Mononuclear cell (primary cell): ENCODE results near the gene SLC22A7. TPM values are rescaled to one million over a fixed set of nuclear protein-coding genes. Genes with fewer than 3 reads are reported as not detected.

ENCODE experiments used
- H3K27me3 ChIP-seq: 2 replicates; pipeline ENCODE4 v1.6.0; 2011; ENCODE audit warnings: low read length, control low read depth; ENCODE audit not compliant: insufficient read depth
- H3K4me1 ChIP-seq: 2 replicates; pipeline ENCODE4 v1.5.1; 2011; ENCODE audit warnings: mild to moderate bottlenecking, low read length, control low read depth; ENCODE audit not compliant: insufficient read depth
- H3K4me3 ChIP-seq: 2 replicates; pipeline ENCODE4 v1.5.1; 2011; ENCODE audit warnings: mild to moderate bottlenecking, low read length, moderate library complexity
- H3K9me3 ChIP-seq: 2 replicates; pipeline ENCODE4 v1.5.1; 2011; ENCODE audit warnings: low read depth, mild to moderate bottlenecking, control low read depth, low read length
- total RNA-seq: library from RNA; depleted of rRNA; stranded (reverse); fragments of >200 nt; gene quantifications from one replicate; pipeline ENCODE4 v1.2.3, GENCODE V29; 2012

Gene SLC22A7
- total RNA-seq, 1 donor, result not detected

- no peak overlapping the region for H3K4me3 ChIP-seq
- no peaks in the 10 kb centered on the region for H3K4me1 ChIP-seq
- no peaks in the 10 kb centered on the region for H3K27me3 ChIP-seq
- no peaks in the 10 kb centered on the region for H3K9me3 ChIP-seq
Measured at GRCh38 chr6:43261198-43261597, 36.9 kb upstream of the SLC22A7 start.

DNA sequence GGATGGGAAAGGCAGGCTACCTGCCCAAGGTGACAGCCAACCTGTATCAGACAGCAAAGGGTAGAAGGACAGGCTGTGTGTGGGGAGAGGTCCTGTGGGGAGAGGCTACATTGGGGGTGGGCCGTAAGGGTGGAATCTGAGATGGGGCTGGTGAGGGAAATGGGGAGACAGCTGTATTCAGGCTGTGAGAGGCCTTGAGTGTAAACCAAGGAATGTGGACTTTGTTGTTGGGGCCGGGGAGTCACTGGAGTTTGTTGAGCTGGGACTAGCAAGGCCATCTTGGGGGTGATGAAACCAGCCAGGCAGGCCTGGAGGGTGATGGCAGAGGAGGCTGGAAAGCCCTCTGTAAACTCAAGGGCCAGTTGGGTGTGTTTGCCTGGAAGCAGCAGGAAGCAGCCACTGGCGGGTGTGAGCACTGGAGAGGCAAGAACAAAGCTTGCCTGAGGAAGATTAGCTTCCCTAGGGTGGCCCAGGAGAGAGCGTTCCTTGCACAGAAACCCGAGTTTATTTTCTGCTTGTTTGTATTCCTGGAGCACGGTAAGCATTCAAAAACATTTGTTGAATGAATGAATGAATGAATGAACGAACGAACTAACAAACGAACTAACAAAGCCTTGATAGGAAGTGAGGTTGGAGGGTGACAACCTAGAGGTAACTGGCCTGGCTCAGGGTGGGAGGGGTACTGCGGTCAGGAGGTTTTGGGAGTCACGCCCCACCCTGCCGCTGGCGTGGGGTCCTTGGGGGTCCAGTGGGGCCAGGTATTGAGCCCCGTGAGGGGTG lies 35.9 kb upstream of the SLC22A7 start:
- Histone ChIP-seq H3K9me3 (no peaks in the 10 kb centered on the region), H3K4me1 (no peaks in the 10 kb centered on the region)

GRCh38 chr6:43262780-43263313 lies 35.2 kb upstream of the SLC22A7 start:
- no peak overlapping the region for H3K4me3 ChIP-seq
- no peaks in the 10 kb centered on the region for H3K27me3 ChIP-seq
- no peaks in the 10 kb centered on the region for H3K4me1 ChIP-seq

More for the DNA sequence above, 35.9 kb upstream of the SLC22A7 start:
- Histone ChIP-seq H3K4me3 (no peak overlapping the region), H3K27me3 (no peaks in the 10 kb centered on the region)

GRCh38 chr6:43263314-43264178 lies 34.5 kb upstream of the SLC22A7 start:
- H3K4me3 ChIP-seq, result no peak overlapping the region
- H3K27me3 ChIP-seq, result no peaks in the 10 kb centered on the region
- no peaks in the 10 kb centered on the region for H3K9me3 ChIP-seq
- no peaks in the 10 kb centered on the region for H3K4me1 ChIP-seq

More at GRCh38 chr6:43262780-43263313, 35.2 kb upstream of the SLC22A7 start:
- no peaks in the 10 kb centered on the region for H3K9me3 ChIP-seq

DNA sequence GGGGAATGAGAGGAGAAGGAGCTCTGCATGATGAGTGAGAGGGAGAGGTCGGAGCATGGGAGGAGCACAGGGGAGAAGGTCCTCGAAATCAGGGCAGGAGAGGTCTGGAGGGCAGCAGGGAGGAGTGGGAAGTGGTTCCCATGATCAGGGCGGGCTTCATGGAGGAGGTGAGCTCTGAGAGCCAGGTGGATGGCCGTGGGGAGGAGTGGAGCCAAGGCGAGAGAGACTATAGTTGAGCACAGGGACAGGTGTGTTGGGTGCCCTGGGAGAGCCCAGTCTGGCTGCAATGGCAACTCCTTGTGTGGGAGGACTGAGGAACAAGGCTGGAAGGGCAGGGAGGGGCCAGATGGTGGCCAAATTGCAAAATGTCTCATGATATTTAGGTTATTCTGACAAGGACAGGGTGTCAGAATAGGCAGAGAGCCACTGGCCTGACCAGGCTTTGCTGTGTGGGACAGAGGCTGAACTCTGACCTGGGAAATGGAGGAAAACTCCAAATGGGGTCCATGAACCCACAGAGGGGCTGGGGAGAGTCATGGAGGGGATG lies 33.4 kb upstream of the SLC22A7 start:
- H3K4me3 ChIP-seq, result no peak overlapping the region
- no peaks in the 10 kb centered on the region for H3K9me3 ChIP-seq
- H3K27me3 ChIP-seq, result peaks cover 6% of the 10 kb centered on the region
- peaks cover 10% of the 10 kb centered on the region for H3K4me1 ChIP-seq

GRCh38 chr6:43265564-43265963 lies 32.5 kb upstream of the SLC22A7 start:
- Histone ChIP-seq H3K4me3 (no peak overlapping the region), H3K4me1 (peaks cover 10% of the 10 kb centered on the region), H3K27me3 (peaks cover 6% of the 10 kb centered on the region), H3K9me3 (no peaks in the 10 kb centered on the region)

DNA sequence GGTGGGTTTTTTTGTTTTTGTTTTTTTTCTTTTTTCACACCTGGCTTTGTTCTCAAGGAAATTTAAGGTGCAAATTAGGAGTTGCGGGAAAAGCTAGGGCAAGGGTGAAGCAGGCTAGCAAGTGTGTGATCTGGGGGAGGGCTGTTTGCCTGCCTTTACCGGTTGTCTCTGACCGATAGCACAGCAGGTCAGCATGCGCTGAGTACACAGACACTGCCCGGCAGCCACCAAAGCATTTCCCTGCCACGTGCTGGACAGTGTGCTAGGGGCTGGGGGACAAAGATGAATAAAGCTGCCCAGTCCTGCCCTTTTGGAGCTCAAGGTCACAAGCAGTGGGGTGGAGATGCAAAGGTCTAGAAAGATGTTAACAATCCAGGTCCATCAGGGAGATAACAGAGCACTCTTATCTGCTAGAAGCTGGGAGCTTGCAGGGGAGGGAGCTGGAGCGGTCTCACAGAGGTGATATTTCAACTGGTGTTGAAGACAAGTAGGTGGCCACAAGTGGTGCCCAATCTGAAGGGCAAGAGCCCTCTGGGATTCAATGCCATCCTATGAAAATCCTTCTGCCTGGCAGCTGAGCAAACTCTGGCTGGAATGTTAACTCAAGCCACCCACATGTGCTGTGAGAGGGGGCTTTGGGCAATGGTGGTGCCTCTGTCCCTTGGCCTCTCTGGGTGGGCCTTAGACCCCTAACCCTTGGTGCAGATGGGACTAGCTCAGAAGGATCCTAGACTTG lies 30.3 kb upstream of the SLC22A7 start:
- H3K27me3 ChIP-seq, result peaks cover 6% of the 10 kb centered on the region

GRCh38 chr6:43268355-43268700 lies 29.7 kb upstream of the SLC22A7 start:
- Histone ChIP-seq H3K27me3 (peaks cover 8% of the 10 kb centered on the region), H3K9me3 (no peaks in the 10 kb centered on the region), H3K4me1 (peaks cover 17% of the 10 kb centered on the region), H3K4me3 (no peak overlapping the region)

More for the DNA sequence above, 30.3 kb upstream of the SLC22A7 start:
- Histone ChIP-seq H3K4me3 (no peak overlapping the region), H3K9me3 (no peaks in the 10 kb centered on the region), H3K4me1 (peaks cover 17% of the 10 kb centered on the region)

DNA sequence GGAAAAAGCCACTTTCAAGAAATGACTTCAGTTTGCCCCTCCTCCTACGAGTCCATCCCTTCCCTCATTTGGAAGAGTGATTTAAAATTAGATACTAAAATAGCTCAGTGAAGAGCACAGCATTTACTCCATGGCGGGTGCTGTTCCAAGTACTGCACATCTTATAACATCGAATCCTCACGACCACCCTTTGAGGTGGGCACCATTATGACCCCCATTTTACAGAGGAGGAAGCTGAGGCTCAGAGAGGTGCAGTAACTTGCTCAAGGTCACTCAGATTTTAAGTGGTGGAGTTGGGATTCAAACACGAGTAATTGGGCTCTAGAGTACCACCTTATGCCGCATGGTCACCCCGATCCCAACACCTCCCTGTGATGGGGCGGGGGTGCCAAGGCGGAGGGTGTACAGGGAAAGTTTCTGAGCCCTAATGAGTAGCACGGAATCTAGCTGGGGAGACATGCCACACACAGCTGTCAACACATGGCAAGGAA lies 29.2 kb upstream of the SLC22A7 start:
- Histone ChIP-seq H3K9me3 (no peaks in the 10 kb centered on the region), H3K4me3 (no peak overlapping the region), H3K4me1 (peaks cover 17% of the 10 kb centered on the region), H3K27me3 (peaks cover 13% of the 10 kb centered on the region)

DNA sequence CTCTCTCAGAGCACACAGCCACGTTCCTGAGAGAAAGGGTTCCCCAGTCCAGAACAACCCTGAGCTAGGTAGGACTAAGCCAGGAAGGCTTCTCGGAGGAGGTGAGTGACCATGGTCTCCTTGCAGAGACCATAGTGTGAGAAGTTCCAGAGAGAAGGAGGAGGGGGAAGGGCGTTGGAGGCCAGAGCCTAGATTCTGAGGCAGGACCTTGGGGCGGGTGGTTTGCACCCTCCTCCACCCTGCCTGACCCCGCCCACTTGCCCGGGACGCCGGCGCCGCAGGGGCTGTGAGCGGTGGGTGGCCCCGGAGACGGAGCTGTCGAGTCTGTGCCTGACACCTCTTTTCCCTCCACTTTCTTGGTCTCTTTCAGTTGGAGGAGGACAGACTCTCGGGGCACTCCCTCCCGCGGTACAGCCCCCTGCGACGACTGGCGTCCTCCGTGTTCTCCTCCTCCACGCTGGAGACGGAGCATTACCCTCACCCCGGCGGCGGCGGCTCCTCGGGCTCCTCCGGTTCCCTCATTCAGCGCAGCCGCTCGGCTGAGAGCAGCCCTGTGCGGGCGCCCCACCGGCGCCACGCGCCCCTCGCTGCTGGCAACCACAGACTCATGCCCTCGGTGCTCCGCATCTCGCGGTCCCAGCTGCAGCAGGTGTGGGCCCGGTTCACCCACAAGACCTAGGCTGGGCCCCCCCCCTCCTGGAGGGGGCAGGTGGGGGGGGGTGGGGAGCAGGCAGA lies 28.6 kb upstream of the SLC22A7 start:
- peaks cover 19% of the 10 kb centered on the region for H3K27me3 ChIP-seq
- H3K4me3 ChIP-seq, result peak overlapping the region; percentile 24
- no peaks in the 10 kb centered on the region for H3K9me3 ChIP-seq
- peaks cover 17% of the 10 kb centered on the region for H3K4me1 ChIP-seq

DNA sequence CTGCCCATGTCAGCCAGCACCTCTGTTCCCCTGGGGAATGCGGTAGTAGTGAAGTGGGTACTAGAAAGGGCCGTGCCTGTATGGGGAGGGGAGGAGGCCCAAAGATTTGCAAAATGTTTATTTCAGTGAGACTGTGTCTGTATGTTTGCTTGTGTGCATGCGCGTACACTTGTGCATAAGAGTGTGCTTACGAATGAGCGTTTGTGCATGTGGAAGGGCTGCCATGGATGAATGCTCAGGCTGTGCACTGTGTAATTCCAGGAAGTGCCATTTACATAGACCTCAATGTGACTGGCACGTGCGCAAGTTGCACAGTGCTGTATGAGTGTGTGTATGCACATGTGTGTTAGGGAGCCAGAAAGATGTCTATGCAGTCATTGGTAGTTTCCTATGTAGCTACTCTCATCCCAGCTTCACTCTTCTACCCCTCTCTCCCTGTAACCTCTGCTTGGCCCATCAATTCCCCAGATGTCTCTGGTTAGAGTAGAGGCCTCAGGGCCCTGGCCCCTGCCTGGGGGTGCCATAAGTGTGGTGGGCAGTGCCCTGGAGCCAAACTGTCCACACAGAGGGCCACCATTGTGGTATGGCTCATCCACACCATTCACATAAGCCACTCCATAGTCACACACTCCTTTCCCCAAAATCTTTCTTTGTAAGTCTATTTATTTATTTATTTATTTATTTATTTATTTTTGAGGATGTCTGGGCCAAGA lies 26.8 kb upstream of the SLC22A7 start:
- peaks cover 30% of the 10 kb centered on the region for H3K27me3 ChIP-seq
- no peaks in the 10 kb centered on the region for H3K9me3 ChIP-seq
- peaks cover 25% of the 10 kb centered on the region for H3K4me1 ChIP-seq
- no peak overlapping the region for H3K4me3 ChIP-seq

- Histone ChIP-seq H3K4me1 (peaks cover 31% of the 10 kb centered on the region), H3K4me3 (no peak overlapping the region), H3K27me3 (peaks cover 37% of the 10 kb centered on the region), H3K9me3 (no peaks in the 10 kb centered on the region)
Measured at GRCh38 chr6:43271944-43272343, 26.1 kb upstream of the SLC22A7 start.

DNA sequence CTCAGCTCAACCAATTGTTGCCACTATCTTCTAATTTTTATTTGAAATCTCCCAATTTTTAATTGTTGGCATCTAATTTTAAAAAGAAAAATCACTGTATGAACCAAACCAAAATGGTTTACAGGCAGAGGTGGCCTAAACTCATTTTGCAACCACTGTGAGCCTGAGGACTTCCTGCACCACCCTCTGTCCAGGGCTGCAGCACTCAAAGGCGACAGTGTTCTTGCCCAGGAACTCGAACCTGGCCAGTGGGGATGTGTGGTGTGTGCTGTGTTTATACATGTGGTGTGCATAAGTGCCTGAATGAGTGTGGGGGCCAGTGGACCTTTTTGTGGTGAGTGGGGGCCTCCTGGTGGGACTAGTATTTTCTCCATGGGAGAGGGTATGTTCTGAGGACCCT lies 24.4 kb upstream of the SLC22A7 start:
- Histone ChIP-seq H3K4me1 (peaks cover 31% of the 10 kb centered on the region), H3K27me3 (peaks cover 40% of the 10 kb centered on the region)

More for the DNA sequence above, 24.4 kb upstream of the SLC22A7 start:
- Histone ChIP-seq H3K4me3 (no peak overlapping the region), H3K9me3 (no peaks in the 10 kb centered on the region)
